ENCODE measurements around the gene OXT. TPM values are rescaled to one million over a fixed set of nuclear protein-coding genes. Genes with fewer than 3 reads are reported as not detected.
A peak's percentile ranks its signal among the peaks of the same experiment; 100 is the strongest.

Gene OXT
- total RNA-seq, 1 experiment from 2014 or later: not detected

DNA sequence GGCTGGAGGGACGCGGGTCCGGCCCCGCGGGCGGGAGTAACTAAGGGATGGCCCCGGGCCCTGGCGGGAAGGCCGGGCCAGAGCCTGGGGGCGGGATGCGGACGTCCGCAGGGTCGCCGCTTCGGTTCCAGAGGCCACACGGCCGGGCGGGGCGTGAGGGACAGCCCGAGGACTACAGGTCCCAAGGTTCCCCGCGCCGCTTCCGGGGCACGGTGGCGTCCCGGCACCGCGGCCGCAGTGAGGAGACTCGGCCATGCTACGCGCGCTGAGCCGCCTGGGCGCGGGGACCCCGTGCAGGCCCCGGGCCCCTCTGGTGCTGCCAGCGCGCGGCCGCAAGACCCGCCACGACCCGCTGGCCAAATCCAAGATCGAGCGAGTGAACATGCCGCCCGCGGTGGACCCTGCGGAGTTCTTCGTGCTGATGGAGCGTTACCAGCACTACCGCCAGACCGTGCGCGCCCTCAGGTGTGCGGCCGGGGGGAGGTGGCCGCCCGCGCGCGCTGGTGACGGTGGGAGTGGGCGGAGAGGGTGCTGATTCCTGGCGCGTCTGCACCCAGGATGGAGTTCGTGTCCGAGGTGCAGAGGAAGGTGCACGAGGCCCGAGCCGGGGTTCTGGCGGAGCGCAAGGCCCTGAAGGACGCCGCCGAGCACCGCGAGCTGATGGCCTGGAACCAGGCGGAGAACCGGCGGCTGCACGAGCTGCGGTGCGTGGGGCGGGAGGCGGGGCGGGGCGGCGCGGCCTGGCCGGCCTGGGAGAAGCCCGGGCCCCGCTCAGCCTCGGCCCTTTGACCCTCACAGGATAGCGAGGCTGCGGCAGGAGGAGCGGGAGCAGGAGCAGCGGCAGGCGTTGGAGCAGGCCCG is 25.4 kb upstream of the OXT start, which contains the start of gene MRPS26:
TSS of gene MRPS26 (plus strand) at position 237 of the 861 bp plus-strand sequence. CDS start at position 254, 17 bp downstream.
- Mint-ChIP-seq H3K36me3 (ENCODE audit: insufficient read depth in 1 of 3, low read depth in 3 of 3) (peaks cover 19 to 38% (median 33%) of the 10 kb centered on the region in 3 experiments), H3K9me3 (no peaks in the 10 kb centered on the region), H3K4me1 (peaks cover 22 to 24% of the 10 kb centered on the region in 2 experiments), H3K4me3 (peak within 1 kb of the TSS; percentile 94 to 95), H3K27me3 (ENCODE audit: low read depth) (no peaks in the 10 kb centered on the region; the same call in 1 of the 2 replicates), H3K27ac (peak within 1 kb of the TSS; percentile 78 to 90 (median 87); a peak in 5 of 7 replicates)
- H3K27ac ChIP-seq (ENCODE audit: insufficient read length, low read depth, low read length): no peak within 1 kb of the TSS
- H3K14ac ChIP-seq (ENCODE audit: insufficient read depth, low read length): peak within 1 kb of the TSS; percentile 81
- no peaks in the 10 kb centered on the region for H4K20me1 ChIP-seq (ENCODE audit: control insufficient read depth, insufficient read depth, insufficient read length)
- no peak within 1 kb of the TSS for H3T11ph ChIP-seq (ENCODE audit: low read length)
- no peaks in the 10 kb centered on the region for H3K27me3 ChIP-seq (ENCODE audit: insufficient read depth, low read length)
- peaks cover 12% of the 10 kb centered on the region; the same call in 1 of the 2 replicates for H3K4me1 ChIP-seq (ENCODE audit: insufficient read depth, low read length)
- no peak within 1 kb of the TSS for H4K5ac ChIP-seq (ENCODE audit: insufficient read length, low read depth, low read length)
- H2BK5ac ChIP-seq (ENCODE audit: insufficient read length, low read length): no peak within 1 kb of the TSS
- peak; percentile 90 for DNase-seq
- H3K9me3 ChIP-seq (ENCODE audit: control insufficient read depth, low read depth, low read length): no peaks in the 10 kb centered on the region
- no peaks in the 10 kb centered on the region; the same call in 1 of the 2 replicates for H3K79me2 ChIP-seq (ENCODE audit: insufficient read depth, low read length)
- no peak for TF ChIP-seq CTCF (conservative IDR thresholded peaks at IDR 0.05)
- no peaks in the 10 kb centered on the region for H3K79me1 ChIP-seq (ENCODE audit: insufficient read depth, low read depth, low read length, poor library complexity, severe bottlenecking)
- WGBS (ENCODE audit: extremely low coverage, insufficient read length, low lambda C conversion rate): no CpG with 5 or more reads among the region's 104 CpGs
- H3K4ac ChIP-seq (ENCODE audit: low read depth, low read length): no peak within 1 kb of the TSS
- H2BK20ac ChIP-seq (ENCODE audit: low read depth, low read length, poor library complexity, severe bottlenecking): peak within 1 kb of the TSS; percentile 85
- no peak within 1 kb of the TSS for H4K91ac ChIP-seq (ENCODE audit: insufficient read length, low read depth, low read length)
- H3K18ac ChIP-seq (ENCODE audit: insufficient read length, low read depth, low read length): peak within 1 kb of the TSS; percentile 89
- H3K23me2 ChIP-seq (ENCODE audit: insufficient read length, low read depth, low read length, poor library complexity, severe bottlenecking): peaks cover 13% of the 10 kb centered on the region
- no peak within 1 kb of the TSS for H2AFZ ChIP-seq (ENCODE audit: low read length)
- H2BK120ac ChIP-seq (ENCODE audit: low read depth, low read length, poor library complexity, severe bottlenecking): no peak within 1 kb of the TSS
- no peak within 1 kb of the TSS for H3K56ac ChIP-seq (ENCODE audit: insufficient read length, low read depth, low read length)
- no peak within 1 kb of the TSS for H4K8ac ChIP-seq (replicated peaks; ENCODE audit: insufficient read length, low read depth, low read length)
- H2AK5ac ChIP-seq (ENCODE audit: insufficient read length, low read length): no peak within 1 kb of the TSS
- peak within 1 kb of the TSS; percentile 69 for H3K9ac ChIP-seq (ENCODE audit: extremely low read depth, insufficient read length, low read length)
- H2BK12ac ChIP-seq (ENCODE audit: insufficient read length, low read depth, low read length): no peak within 1 kb of the TSS
- H3K23ac ChIP-seq (ENCODE audit: insufficient read length, low read depth, low read length): no peak within 1 kb of the TSS
- H2BK15ac ChIP-seq (ENCODE audit: low read depth, low read length): no peak within 1 kb of the TSS
- H3K4me2 ChIP-seq (ENCODE audit: insufficient read depth, insufficient read length, low read length): peak within 1 kb of the TSS; percentile 85
